Astrocyte (in vitro differentiated cells and primary cell): Measurements from ENCODE around the gene SHLD2.
"Not testable (repeated sequence)": the region's sequence is repeated elsewhere in the genome, so short reads cannot be mapped to it uniquely, and the experiment has no call there.

Source experiments
- CTCF ChIP-seq: IDR thresholded peaks from 2 replicates; pipeline ENCODE4 v1.5.1; 2011; ENCODE audit warnings: low read depth, mild to moderate bottlenecking, inconsistent platforms, low read length, moderate library complexity; ENCODE audit not compliant: insufficient read depth
- EZH2 ChIP-seq: IDR thresholded peaks from 2 replicates; pipeline ENCODE4 v1.6.1; 2012; ENCODE audit warnings: mild to moderate bottlenecking, low read length, inconsistent platforms; ENCODE audit not compliant: insufficient read depth

- TF ChIP-seq CTCF, EZH2: not testable (repeated sequence)
These were observed 39.4 kb downstream of the SHLD2 start for GRCh38 chr10:87134440-87134839.
